ENCODE data around the gene GFRA4.

GFRA4 gene

GRCh38 chr20:3673221-3674070, 10.2 kb upstream of the GFRA4 start:
- DNase-seq, result no peak

DNA sequence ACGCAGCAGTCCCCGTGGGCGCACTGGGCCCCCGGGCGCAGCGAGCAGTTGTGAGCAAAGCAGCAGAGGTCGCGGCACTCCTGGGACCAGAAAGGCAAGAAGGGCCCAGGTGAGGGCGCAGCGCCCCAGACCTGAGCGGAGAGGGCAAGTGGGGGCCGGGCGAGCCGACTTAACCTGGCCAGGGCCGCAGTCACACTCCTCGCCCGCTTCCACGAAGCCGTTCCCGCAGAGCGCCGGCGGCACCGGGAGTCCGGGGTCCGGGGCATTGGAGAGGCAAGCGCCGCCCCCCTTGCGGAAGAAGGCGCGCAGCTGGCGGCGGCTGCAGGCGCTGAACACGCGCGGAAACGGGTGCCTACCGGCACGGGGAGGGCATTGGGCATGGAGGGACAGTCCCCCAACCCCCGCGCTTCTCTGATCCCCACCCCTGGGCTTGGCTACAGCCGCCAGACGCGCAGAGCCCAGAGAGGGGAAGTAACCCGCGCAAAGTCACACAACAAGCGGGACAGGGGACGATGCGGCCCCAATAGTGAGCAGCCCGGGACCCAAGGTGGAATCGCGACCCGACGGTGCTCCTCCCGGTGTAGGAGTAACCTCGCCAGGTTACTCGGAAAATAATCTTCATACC, 9.5 kb upstream of the GFRA4 start:
- no peak for DNase-seq

GRCh38 chr20:3671986-3672546, 8.9 kb upstream of the GFRA4 start:
- no peak for DNase-seq

GRCh38 chr20:3670945-3671344, 7.7 kb upstream of the GFRA4 start:
- DNase-seq, result no peak

GRCh38 chr20:3670511-3670910, 7.3 kb upstream of the GFRA4 start:
- DNase-seq, result no peak

GRCh38 chr20:3669710-3670367, 6.6 kb upstream of the GFRA4 start:
- DNase-seq, result no peak

- DNase-seq, result no peak
These were observed 4.3 kb upstream of the GFRA4 start for GRCh38 chr20:3667434-3668037.

GRCh38 chr20:3663858-3664257, 659 bp upstream of the GFRA4 start:
- no peak for DNase-seq

DNA sequence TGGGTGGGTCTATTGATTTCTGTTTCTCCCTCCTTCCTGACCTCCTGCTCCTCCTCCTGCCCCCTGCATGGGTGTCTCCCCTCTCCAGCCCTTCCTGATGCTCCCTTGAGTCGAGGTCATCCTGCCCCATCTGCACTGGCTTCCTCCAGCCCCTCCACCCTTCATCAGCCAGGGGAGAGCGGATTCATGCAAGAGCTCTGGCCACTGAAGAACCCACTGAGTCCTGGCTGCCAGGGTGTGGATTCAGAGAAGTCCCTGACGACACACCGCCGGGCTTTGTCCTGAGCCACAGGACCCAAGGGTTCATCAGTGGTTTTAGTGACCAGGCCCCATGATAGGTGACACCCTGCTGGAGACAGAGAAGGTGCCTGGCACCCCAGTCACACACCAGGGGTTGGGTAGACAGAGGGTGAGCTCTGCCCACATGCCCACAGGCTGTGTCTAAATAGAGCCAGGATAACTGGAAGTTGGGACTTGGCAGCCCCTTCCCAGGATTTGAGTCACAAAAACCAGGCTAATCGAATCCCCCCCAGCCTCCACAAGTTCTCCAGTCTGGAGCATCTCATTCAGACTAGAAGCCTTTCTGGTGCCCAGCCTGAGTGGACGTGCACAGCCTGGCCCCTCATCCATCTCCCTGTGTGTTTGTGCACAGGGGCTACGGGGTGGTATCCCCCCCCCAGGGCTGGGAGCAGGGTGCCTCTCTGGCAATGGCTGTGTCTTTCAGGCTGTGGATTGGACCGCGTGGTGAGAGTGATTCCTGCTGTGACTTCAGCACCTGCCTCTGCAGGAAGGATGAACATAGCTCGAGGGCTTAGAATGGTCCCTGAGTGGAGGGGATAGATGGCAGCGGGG, 1.2 kb downstream of the GFRA4 start:
- no peak for DNase-seq

DNA sequence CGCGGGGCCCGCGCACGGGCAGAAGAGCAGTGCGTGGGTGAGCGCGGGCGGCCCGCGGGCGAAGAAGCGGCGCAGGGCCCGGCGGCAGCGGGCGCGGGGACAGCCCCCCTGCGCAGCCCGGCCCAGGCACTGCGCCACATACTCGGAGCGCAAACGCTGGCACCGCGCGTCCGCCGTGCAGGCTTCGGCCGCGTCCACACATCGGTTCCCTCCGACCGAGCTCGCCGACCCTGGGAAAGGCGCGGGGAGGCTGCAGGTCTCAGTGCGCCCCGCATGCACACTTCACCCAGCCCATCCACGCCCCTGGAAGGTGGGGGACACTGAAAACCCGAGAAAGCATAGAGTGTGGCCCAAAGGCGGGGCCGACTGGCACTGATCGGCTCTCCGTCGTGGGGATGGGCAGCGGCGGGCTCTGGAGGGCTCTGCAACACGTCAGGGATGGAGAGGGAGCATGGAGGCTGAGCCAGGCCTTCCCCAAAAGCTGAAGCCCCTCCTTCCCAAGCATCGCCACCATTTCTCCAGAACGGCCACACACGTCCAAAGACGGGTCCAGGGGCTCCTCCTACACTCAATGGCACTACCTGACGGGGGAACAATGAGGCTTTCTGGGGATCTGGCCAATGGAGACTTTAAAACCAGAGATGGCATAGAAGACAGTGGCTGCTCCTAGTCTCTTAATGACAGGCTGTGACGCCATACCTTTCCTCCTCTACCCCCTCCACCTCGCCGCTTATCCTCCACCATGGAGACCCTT, 2.0 kb downstream of the GFRA4 start:
- DNase-seq, result no peak

DNA sequence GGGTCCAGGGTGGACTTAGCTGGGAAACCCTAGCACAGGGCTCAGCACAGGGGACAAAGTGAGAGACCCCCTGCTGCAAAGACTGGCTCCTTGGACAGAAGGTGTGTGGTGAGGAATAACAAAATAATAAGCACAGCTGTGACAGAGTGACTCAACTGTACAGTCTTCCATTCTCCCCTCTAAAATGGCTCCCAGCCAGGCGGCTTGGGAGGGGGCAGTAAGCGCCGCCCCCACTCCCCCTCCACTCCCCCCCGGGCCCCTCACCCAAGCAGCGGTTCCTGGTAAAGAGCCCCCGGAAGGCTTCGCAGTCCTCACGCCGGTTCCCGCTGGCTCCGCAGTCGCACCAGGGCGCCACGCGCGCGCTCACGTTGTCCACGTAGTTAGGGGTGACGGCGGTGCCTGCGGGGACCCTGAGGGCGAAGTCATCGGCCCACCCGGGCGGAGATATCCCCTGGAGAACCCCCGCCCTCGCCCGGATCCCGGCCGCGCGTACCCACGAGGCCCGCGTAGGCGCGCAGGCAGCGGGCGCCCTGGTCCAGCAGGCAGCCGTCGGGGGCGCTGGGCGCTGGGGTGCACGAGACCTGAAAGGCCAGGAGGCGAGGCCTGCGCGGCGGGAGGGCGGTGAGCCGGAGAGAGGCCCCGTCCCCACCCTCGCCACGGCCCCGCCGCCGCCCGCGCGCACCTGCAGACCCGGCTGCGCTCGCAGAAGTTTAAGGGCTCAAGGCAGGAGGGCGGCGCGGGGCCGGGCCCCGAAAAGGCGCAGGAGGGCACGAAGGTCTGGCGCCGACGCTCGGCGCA, 2.7 kb downstream of the GFRA4 start:
- no peak for DNase-seq

DNA sequence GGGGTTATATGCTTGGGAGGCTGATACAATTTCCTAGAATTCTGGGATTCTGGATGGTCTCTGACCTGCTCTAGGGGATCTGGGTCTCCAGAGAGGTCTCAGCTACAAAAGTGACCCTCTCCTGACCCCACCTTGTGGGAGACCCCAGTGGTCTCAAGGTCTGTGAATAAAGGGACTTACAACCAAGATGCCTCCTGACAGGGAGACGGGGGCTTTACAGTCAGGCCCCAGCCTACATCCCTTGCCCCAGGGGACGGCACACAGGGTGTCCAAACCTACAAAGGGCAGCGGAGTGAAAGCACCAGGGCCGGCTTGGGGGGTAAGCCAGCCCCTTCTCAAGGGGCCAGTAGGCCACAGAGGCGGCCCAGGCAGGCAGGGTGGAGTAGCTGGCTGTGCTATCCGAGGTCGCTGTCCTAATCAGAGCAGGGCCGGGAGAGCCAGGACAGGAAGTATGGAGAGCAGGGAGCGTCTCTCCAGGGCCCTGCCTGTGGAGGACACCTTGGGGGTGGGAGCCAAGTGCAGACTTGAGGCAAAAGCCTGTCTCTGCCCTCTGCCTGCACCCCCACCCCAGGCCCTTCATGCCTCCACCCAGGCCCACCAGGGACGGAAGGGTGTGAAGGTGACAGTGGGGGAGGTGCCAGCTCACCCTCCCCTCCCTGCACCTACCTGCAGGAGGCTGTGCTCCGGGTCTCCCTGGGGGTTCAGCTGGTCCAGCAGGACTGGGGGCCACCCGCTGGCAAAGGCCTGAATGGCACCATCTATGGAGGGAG, 3.5 kb downstream of the GFRA4 start:
- DNase-seq, result no peak

DNA sequence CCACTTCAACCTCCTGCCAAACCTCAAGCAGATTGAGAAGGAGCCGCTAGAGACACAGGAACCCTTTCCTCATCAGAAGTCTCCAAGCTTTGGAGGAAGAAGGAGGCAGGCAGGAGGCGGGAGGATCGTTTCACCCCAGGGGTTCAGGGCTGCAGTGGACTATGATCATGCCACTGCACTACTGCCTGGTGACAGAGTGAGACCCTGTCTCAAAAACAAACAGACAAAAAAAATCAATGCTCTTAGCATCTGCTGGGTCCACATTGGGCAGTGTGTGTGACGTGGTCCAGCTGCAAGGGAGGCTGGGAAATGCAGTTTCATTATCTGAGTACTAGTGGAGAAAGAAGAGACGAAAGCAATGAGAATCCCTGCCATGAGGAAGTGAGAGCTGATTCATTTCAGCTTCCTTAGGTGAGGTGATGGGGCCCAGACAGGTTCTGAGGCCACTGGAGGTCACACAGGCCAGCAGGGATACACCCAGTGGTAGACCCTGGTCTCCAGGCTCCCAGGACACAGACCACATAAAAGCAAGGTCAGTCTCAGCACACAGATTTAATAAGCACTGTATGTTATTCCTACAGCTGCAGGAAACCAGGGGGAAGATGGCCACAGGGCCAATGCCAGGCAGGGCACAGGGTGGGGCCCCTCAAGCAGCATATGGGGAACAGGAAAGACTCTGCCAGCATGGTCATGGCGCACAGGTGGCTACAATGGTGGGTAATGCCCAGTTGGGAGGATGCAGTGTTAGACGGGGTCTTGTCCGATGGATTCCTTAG, 4.3 kb downstream of the GFRA4 start:
- DNase-seq, result peak; percentile 12

GRCh38 chr20:3658019-3658715, 5.0 kb downstream of the GFRA4 start:
- no peak for DNase-seq

GRCh38 chr20:3655131-3655405, 8.1 kb downstream of the GFRA4 start:
- DNase-seq, result no peak

DNA sequence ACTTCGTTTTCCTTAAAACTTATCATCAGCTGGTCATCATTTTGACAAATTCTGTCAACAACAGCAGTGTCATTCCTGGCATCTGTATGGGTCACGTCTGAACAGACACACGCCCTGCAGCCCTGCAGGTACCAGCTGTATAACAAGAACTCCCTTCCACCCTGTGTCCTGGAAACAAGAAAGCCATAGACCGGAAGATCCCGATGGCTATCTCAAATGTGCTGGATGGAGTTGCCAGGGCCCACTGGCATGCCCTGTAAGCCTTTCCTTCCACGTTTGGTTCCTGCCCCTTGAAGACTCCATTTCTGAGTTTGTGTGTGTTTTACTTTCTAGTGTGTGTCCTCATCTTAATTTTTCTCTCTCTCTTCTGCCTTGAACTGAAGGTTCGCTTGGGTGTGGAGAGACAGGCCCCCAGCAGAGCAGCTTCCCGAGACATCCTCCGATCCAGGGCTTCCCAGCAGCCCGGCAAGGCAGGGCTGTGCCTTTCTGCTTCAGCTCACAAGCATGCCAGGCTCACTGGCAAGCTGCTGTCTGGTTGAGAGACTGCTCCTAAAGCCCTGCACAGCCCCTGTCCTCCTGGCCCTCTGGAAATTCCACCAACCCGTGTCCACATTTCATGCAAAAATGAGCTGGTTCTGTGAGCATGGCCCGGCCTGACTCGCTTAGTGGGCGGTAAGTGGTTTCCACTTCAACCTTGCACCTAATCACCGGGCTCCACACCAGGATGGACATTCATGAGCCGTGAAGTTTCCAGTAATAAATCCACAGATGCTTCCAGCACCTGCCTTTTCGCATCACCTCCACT, 8.7 kb downstream of the GFRA4 start:
- DNase-seq, result no peak

GRCh38 chr20:3653921-3654320, 9.3 kb downstream of the GFRA4 start:
- no peak for DNase-seq
